Psoas muscle (tissue), 8 donors: ENCODE results near the gene SLC35B2. TPM values are rescaled to one million over a fixed set of nuclear protein-coding genes. Genes with fewer than 3 reads are reported as not detected.

ENCODE experiments used
- ATAC-seq, 4 donors: fragments of 200-7000 bp; cut with Tn5 transposase; one replicate each; pipeline ENCODE4 v1.9.1; 2020; ENCODE audit warnings: moderate library complexity in 3 of 4, mild to moderate bottlenecking in 2 of 4
- DNase-seq, 2 donors: peaks; one replicate each; pipeline ENCODE4 v3.0.0-alpha.2; 2020
- H3K27ac ChIP-seq: fragments of 200-600 bp; one replicate; pipeline ENCODE4 v1.8.0; 2022
- H3K27me3 ChIP-seq, 3 donors: fragments of 200-600 bp in 1 of 3; one replicate each; pipeline versions ENCODE4 v1.6.1 to v1.8.0; 2013 to 2022; ENCODE audit warnings: low read length in 2 of 3, mild to moderate bottlenecking in 2 of 3, moderate library complexity in 1 of 3; ENCODE audit not compliant: insufficient read depth in 3 of 3
- H3K36me3 ChIP-seq, 2 donors: fragments of 200-600 bp in 1 of 2; one replicate each; pipeline versions ENCODE4 v1.6.1 to v1.8.0; 2013 to 2022; ENCODE audit warnings: low read depth in 1 of 2, mild to moderate bottlenecking in 1 of 2, moderate library complexity in 1 of 2; ENCODE audit not compliant: insufficient read depth in 1 of 2
- H3K4me1 ChIP-seq: fragments of 200-600 bp; one replicate; pipeline ENCODE4 v1.8.0; 2022
- H3K4me3 ChIP-seq: fragments of 200-600 bp; one replicate; pipeline ENCODE4 v1.8.0; 2022; ENCODE audit warnings: mild to moderate bottlenecking
- H3K9me3 ChIP-seq: fragments of 200-600 bp; one replicate; pipeline ENCODE4 v1.8.0; 2022
- WGBS, 3 donors: extraction: QIAGEN DNeasy Blood & Tissue Kit; methylation state at CpG; one replicate each; pipeline versions ENCODE4 v1.1.6 to v1.1.7; 2013; 5-methylcytosine and 5-hydroxymethylcytosine counted together
- intact Hi-C, 2 donors: fragments of 100-400 bp; cut with DNase I; formaldehyde crosslinking; loops; one replicate each; pipeline versions ENCODE4 v1.11.0 to v1.14.2; 2022
- polyA plus RNA-seq, 3 donors: library from polyadenylated mRNA; stranded (reverse); fragments of 200-250 nt; gene quantifications; one replicate each; pipeline ENCODE4 v1.2.3, GENCODE V29; 2013
- total RNA-seq, 4 donors: library from RNA; stranded (reverse); fragmentation: NEBNext Ultra II Directional in 2 of 4; extraction: Animal tissue kit (Norgen Biotek cat#: 25700) in 2 of 4; gene quantifications; one replicate each; pipeline versions ENCODE4 v1.2.1 to v1.2.4, GENCODE V29; 2021 to 2023
- TF ChIP-seq, protein P1 (sequence below): fragments of 200-600 bp; IDR thresholded peaks from one replicate; pipeline ENCODE4 v1.8.0; 2022; ENCODE audit warnings: antibody characterized with exemption
- donor health status: healthy with polysubstance abuse.
- donor health status: DM: no; HTN: no; CAD: no; lungs with moderate emphysema.
- donor health status: Bipolar disorder and iron deficiency.
- donor health status: healthy.
- donor health status: DM: yes; HTN: yes; CAD: no.
- donor health status: DM: no; HTN: no; CAD: no.
- donor health status: DM: no; HTN: no; CAD: no.
- donor health status: DM: yes; HTN: yes; CAD: no.

SLC35B2 gene
- total and polyA plus RNA-seq, 7 donors = 10.9 to 23.6 (median 20.8) TPM

DNA sequence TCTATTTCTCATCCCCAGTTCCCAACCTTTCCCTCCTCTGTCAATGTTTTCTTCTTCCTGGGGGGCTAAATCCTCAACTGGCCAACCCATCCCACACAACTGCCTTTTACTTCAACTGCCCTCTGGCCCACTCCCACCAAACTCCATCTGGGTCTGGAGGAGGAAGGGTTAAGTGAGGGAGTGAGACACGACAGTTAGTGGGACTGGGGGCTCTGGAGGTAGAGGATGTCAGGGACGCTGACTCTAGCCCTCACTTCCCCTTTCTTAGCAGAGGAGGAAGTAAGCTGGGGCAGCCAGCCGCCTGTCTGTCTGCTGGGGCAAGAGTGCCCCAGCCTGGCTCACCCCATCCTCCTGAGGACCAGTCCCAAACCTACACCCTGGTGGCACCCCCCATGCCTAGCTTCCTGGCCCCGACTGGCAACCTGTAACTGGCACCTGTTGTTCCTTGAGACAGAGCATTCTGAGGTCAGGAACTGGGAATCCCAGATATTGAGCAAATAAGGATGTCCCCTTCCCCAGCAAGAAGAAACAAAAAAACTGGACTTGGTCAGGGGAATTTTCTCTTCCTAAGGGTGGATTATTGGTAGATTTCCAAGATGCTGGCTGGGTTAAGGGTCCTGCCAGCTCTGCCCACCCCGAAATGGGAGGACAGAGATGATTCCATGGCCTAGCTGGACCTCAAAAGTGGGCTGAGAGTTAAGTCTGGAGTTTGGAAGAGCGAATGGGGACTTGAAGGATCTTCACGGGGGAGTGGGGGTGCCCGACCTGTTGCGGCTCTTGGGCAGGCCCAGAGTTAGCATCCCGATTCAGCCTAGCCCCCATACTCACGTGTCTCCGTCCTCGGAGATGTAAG, 7.1 kb upstream of the SLC35B2 start:
- Histone ChIP-seq H3K4me1 (peaks cover 15% of the 10 kb centered on the region), H3K27ac (peak overlapping the region; percentile 73), H3K27me3 (peaks cover 0 to 7% (median 4%) of the 10 kb centered on the region in 3 donors), H3K4me3 (peak overlapping the region; percentile 73), H3K36me3 (peaks cover 2 to 16% of the 10 kb centered on the region in 2 donors), H3K9me3 (no peaks in the 10 kb centered on the region)
- ATAC-seq (no peak), DNase-seq (peak in 1 of 2 donors; percentile 72)
- TF ChIP-seq, protein P1, sequence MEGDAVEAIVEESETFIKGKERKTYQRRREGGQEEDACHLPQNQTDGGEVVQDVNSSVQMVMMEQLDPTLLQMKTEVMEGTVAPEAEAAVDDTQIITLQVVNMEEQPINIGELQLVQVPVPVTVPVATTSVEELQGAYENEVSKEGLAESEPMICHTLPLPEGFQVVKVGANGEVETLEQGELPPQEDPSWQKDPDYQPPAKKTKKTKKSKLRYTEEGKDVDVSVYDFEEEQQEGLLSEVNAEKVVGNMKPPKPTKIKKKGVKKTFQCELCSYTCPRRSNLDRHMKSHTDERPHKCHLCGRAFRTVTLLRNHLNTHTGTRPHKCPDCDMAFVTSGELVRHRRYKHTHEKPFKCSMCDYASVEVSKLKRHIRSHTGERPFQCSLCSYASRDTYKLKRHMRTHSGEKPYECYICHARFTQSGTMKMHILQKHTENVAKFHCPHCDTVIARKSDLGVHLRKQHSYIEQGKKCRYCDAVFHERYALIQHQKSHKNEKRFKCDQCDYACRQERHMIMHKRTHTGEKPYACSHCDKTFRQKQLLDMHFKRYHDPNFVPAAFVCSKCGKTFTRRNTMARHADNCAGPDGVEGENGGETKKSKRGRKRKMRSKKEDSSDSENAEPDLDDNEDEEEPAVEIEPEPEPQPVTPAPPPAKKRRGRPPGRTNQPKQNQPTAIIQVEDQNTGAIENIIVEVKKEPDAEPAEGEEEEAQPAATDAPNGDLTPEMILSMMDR = no peak
- intact Hi-C loops = loop anchor here (5.0 kb wide), 2 partner anchors 43 to 73 kb away; no protein-coding TSS in a partner anchor
- WGBS, 3 donors = 8 to 13% (median 8%) methylated on average over 13 of the region's 13 CpGs

DNA sequence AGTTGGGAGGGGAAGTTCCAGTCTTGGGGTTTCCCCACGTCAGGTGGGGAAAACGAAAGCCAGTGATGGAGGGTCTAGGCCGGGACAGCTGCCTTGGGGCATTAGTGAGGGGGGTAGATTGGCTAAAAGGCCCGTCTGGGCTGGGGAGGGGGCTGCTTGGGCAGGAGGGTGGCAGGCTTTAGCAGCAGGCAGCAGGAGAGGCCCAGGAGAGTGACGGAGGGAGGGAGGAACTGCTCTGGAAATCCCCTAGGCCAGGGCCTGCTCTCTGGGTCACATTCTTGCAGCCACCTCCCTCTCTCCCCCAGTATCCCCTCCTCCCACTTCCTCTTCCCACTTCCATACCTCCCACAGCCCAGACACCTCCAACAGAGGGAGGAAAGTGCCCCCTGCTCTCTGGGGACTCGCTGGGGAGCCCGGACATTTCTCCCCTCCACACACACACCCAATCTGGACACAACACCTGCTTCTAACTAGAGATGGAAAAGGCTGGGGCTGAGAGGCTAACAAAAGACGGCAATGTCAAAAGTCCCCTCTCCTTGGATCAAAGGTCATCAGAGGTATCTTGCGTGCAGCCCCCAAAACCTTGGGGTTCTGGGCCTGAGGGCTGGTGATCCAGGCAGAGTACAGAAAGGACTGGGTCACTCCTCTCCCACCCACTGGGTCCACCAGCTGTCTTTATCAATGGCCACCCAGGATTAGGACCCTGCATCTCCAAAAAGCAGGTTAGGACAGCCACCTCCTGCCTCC, 6.2 kb upstream of the SLC35B2 start:
- no peaks in the 10 kb centered on the region for H3K9me3 ChIP-seq

DNA sequence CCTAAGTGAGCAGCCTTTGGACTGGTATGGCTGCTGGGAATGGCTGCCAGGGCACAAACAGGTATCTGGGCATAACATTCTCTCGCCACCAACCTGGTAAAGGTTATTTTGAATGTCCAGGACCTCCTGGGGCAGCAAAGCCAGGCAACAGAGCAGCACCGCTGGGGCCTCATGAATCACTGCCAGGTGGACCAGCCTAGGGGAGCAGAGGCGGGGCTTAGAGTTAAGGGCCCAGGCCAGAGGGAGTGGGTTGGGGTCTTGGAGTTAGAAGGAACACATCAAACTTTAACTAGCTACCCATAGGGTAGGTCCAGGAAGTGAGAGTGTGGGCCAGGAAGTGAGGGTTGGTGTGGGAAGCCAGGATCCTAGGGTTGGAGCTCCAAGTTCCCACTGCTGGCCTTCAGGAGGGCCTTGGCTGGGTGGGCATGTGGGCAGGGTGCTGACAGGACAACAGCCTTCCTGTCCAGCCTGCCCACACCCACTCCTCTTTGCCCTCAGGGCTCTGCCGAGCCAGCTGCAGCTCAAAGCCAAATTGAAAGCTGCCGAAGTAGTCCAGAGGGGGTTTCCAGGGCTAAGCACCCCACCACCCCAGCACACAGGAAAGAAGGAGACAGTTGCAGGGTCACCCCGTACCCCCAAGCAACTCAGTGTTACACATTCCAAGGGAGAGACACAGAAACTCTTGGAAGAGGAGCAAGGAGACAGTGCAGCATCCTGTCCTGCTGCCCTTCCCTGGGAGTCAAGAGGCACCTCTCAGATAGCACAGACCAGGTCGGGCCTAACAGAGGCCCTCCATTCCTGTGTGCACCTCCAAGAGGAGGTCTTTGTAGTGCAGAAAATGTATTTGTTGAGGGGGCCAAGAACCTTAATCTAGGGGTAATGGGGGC, 5.4 kb upstream of the SLC35B2 start:
- Histone ChIP-seq H3K36me3 (peaks cover 2 to 16% of the 10 kb centered on the region in 2 donors), H3K9me3 (no peaks in the 10 kb centered on the region), H3K27me3 (no peaks in the 10 kb centered on the region), H3K4me3 (peak overlapping the region; percentile 73), H3K4me1 (peaks cover 19% of the 10 kb centered on the region), H3K27ac (no peak overlapping the region)
- intact Hi-C loops = no loop called here
- TF ChIP-seq, protein P1 = no peak
- DNase-seq (peak in 1 of 2 donors; percentile 44), ATAC-seq (no peak)
- WGBS, 3 donors = 61 to 74% (median 72%) methylated on average over 7 of the region's 7 CpGs

More for the DNA sequence above, 6.2 kb upstream of the SLC35B2 start:
- 48 to 63% (median 54%) methylated on average over 8 to 9 of the region's 9 CpGs for WGBS, 3 donors
- H3K4me1 ChIP-seq = peaks cover 15% of the 10 kb centered on the region
- H3K4me3 ChIP-seq = peak overlapping the region; percentile 73
- peaks cover 2 to 16% of the 10 kb centered on the region in 2 donors for H3K36me3 ChIP-seq
- no peak overlapping the region for H3K27ac ChIP-seq
- DNase-seq = peak in 1 of 2 donors; percentile 34
- intact Hi-C loops = no loop called here
- ATAC-seq = no peak
- TF ChIP-seq, protein P1 = no peak
- H3K27me3 ChIP-seq = peaks cover 0 to 3% (median 0%) of the 10 kb centered on the region in 3 donors

DNA sequence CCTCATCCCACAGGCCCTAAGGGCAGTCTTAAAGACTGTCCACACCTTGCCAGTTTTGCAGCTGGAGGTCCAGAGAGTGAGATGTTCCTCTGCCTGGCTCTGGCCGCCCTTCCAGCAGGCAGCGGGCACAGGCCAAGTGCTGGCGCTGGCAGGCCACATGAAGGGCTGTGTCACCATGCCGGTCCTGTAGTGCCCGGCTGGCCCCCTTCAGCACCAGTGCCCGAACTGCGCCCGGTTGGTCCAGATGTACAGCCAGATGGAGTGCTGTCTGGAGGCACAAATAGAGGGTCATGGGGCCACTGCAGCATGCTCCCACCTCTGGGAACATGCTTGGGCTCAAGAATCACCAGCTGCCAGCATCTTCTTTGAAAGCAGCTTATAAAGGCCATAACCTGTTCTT, 4.3 kb upstream of the SLC35B2 start:
- DNase-seq = peak in 1 of 2 donors; percentile 45
- intact Hi-C loops = no loop called here

More for the DNA sequence above, 4.3 kb upstream of the SLC35B2 start:
- TF ChIP-seq, protein P1 = no peak
- 88 to 93% (median 92%) methylated on average over 8 of the region's 8 CpGs for WGBS, 3 donors
- H3K27ac ChIP-seq = no peak overlapping the region
- no peak overlapping the region for H3K4me3 ChIP-seq
- no peak for ATAC-seq
- H3K27me3 ChIP-seq = no peaks in the 10 kb centered on the region
- H3K36me3 ChIP-seq = peaks cover 2 to 16% of the 10 kb centered on the region in 2 donors
- no peaks in the 10 kb centered on the region for H3K9me3 ChIP-seq
- peaks cover 20% of the 10 kb centered on the region for H3K4me1 ChIP-seq
